GM19099 (cell line): ENCODE measurements around the gene KIAA0930.

Source experiments
- POLR2A ChIP-seq: IDR thresholded peaks from 3 replicates; pipeline ENCODE4 v1.6.1; 2011; ENCODE audit warnings: low read depth; ENCODE audit not compliant: insufficient read length; ENCODE audit errors: extremely low read depth

KIAA0930 gene

GRCh38 chr22:45164270-45165088, 76.2 kb downstream of the KIAA0930 start:
- TF ChIP-seq POLR2A, result no peak

- TF ChIP-seq POLR2A, result peak; percentile 87
These were observed 77.0 kb downstream of the KIAA0930 start, which contains the start of gene NUP50 for GRCh38 chr22:45163451-45164269. Gene NUP50 (plus strand): TSS chr22:45163925. CDS start chr22:45168178, 4,253 bp downstream.

GRCh38 chr22:45163099-45163450, 77.6 kb downstream of the KIAA0930 start:
- no peak for TF ChIP-seq POLR2A

- no peak for TF ChIP-seq POLR2A
These were observed 78.2 kb downstream of the KIAA0930 start for GRCh38 chr22:45162531-45162930.

- no peak for TF ChIP-seq POLR2A
These were observed 80.8 kb downstream of the KIAA0930 start for GRCh38 chr22:45159652-45160462.

- no peak for TF ChIP-seq POLR2A
These were observed 82.8 kb downstream of the KIAA0930 start for GRCh38 chr22:45157907-45158306.

- no peak for TF ChIP-seq POLR2A
These were observed 85.4 kb downstream of the KIAA0930 start for GRCh38 chr22:45155050-45155840.

- no peak for TF ChIP-seq POLR2A
These were observed 86.3 kb downstream of the KIAA0930 start for GRCh38 chr22:45154383-45154782.

GRCh38 chr22:45151503-45151902, 89.2 kb downstream of the KIAA0930 start:
- TF ChIP-seq POLR2A, result no peak

- no peak for TF ChIP-seq POLR2A
These were observed 90.6 kb downstream of the KIAA0930 start for GRCh38 chr22:45150139-45150538.

GRCh38 chr22:45149671-45150070, 91.0 kb downstream of the KIAA0930 start:
- no peak for TF ChIP-seq POLR2A

GRCh38 chr22:45144916-45145315, 95.8 kb downstream of the KIAA0930 start:
- no peak for TF ChIP-seq POLR2A

GRCh38 chr22:45142376-45142775, 98.3 kb downstream of the KIAA0930 start:
- TF ChIP-seq POLR2A, result no peak
